GM12878 (cell line): Measurements from ENCODE around the gene PCNX1. TPM values are rescaled to one million over a fixed set of nuclear protein-coding genes. Genes with fewer than 3 reads are reported as not detected.

Source experiments
- ATAC-seq: fragments of 200-7000 bp; cut with Tn5 transposase; 3 replicates; pipeline ENCODE4 v1.9.1; 2020; ENCODE audit warnings: mild to moderate bottlenecking, moderate library complexity
- BruUV-seq: library from RNA; stranded (reverse); fragments of 400-500 nt; replicated peaks from 2 replicates; lab custom pipeline; 2021; lab: Mats Ljungman, UMichigan
- CTCF ChIA-PET: fragments of 300-600 bp; sonication (Branson Sonifier 250); formaldehyde crosslinking; extraction: SDS; loops from one replicate; lab custom pipeline; 2021; ENCODE audit warnings: inconsistent platforms; lab: Yijun Ruan, JAX
- POLR2A ChIA-PET: fragments of 350-600 bp; formaldehyde crosslinking; extraction: SDS; loops from one replicate; lab custom pipeline; 2021; ENCODE audit warnings: inconsistent platforms; lab: Charles Lee
- RAD21 ChIA-PET: fragments of 300-600 bp; sonication (Branson Sonifier 250); formaldehyde crosslinking; loops from one replicate; lab custom pipeline; 2023; ENCODE audit warnings: antibody characterized with exemption; ENCODE audit not compliant: unreplicated experiment; lab: Charles Lee
- SMC1A ChIA-PET: fragments of 300-600 bp; sonication (Branson Sonifier 250); formaldehyde crosslinking; loops from one replicate; lab custom pipeline; 2023; ENCODE audit not compliant: unreplicated experiment, uncharacterized antibody; lab: Charles Lee
- DNase-seq: peaks from one replicate; pipeline ENCODE4 v3.0.0-alpha.2; 2011; ENCODE audit warnings: low read depth, low spot score
- FAIRE-seq: peaks from 3 replicates; lab custom pipeline; 2011; peaks lifted over from hg19 to GRCh38; lab: Jason Lieb, UNC
- H2AFZ ChIP-seq: 2 replicates; pipeline ENCODE4 v1.6.0; 2011; ENCODE audit warnings: low read depth, low read length, control low read depth; ENCODE audit not compliant: control insufficient read depth
- H3K27ac ChIP-seq: 2 replicates; pipeline ENCODE4 v1.5.1; 2011; ENCODE audit warnings: control low read depth; ENCODE audit not compliant: control insufficient read depth, insufficient read depth
- H3K27me3 ChIP-seq, 2 experiments: replicated peaks in 1 of 2; 2 replicates each; pipeline versions ENCODE4 v1.6.0 to v1.6.1; 2011; ENCODE audit warnings: low read length in 1 of 2; ENCODE audit not compliant: control insufficient read depth in 2 of 2, insufficient read depth in 2 of 2
- H3K36me3 ChIP-seq, 2 experiments: 2 replicates each; pipeline ENCODE4 v1.5.1; 2011; ENCODE audit warnings: low read length in 1 of 2; ENCODE audit not compliant: control insufficient read depth in 2 of 2, insufficient read depth in 2 of 2
- H3K4me1 ChIP-seq: 2 replicates; pipeline ENCODE4 v1.6.1; 2011; ENCODE audit warnings: mild to moderate bottlenecking, low read length, moderate library complexity, mixed read lengths; ENCODE audit not compliant: control insufficient read depth, insufficient read depth
- H3K4me2 ChIP-seq: 2 replicates; pipeline ENCODE4 v1.6.0; 2011; ENCODE audit warnings: control low read depth; ENCODE audit not compliant: control insufficient read depth, insufficient read depth
- H3K4me3 ChIP-seq: fragments of 200-600 bp; sonication (generic); 2 replicates; pipeline ENCODE4 v1.5.1; 2016
- H3K79me2 ChIP-seq: 2 replicates; pipeline ENCODE4 v1.6.0; 2011; ENCODE audit warnings: low read length; ENCODE audit not compliant: control insufficient read depth, insufficient read depth
- H3K9ac ChIP-seq: 2 replicates; pipeline ENCODE4 v1.8.0; 2011; ENCODE audit warnings: low read length, control low read depth, mixed read lengths; ENCODE audit not compliant: control insufficient read depth, insufficient read depth
- H3K9me3 ChIP-seq: replicated peaks from 3 replicates; pipeline ENCODE4 v1.5.1; 2011; ENCODE audit warnings: mild to moderate bottlenecking, low read length; ENCODE audit not compliant: control insufficient read depth, insufficient read depth
- H4K20me1 ChIP-seq: 2 replicates; pipeline ENCODE4 v1.6.0; 2011; ENCODE audit not compliant: control insufficient read depth, insufficient read depth
- CREB1 ChIP-seq: IDR thresholded peaks from 2 replicates; pipeline ENCODE4 v1.6.1; 2012; ENCODE audit warnings: low read depth, mild to moderate bottlenecking, inconsistent platforms
- CREM ChIP-seq: IDR thresholded peaks from 2 replicates; pipeline ENCODE4 v1.6.1; 2014; ENCODE audit warnings: antibody characterized with exemption, low read depth
- EZH2 ChIP-seq: IDR thresholded peaks from 2 replicates; pipeline ENCODE4 v1.6.1; 2012; ENCODE audit warnings: low read depth, mild to moderate bottlenecking, control low read depth, inconsistent platforms, low read length, borderline replicate concordance; ENCODE audit not compliant: control insufficient read depth
- FOXM1 ChIP-seq: IDR thresholded peaks from 2 replicates; pipeline ENCODE4 v1.6.1; 2012; ENCODE audit warnings: low read depth, mild to moderate bottlenecking, inconsistent platforms, low read length, moderate library complexity
- HSF1 ChIP-seq: fragments of 150-350 bp; IDR thresholded peaks from 2 replicates; pipeline ENCODE4 v1.6.1; 2014; ENCODE audit warnings: mild to moderate bottlenecking, low read depth, low read length
- MEF2A ChIP-seq: IDR thresholded peaks from 2 replicates; pipeline ENCODE4 v1.6.1; 2011; ENCODE audit warnings: low read depth, mild to moderate bottlenecking, low read length, moderate library complexity; ENCODE audit not compliant: insufficient read depth
- MEF2B ChIP-seq: fragments of 450-650 bp; IDR thresholded peaks from 2 replicates; pipeline ENCODE4 v1.6.1; 2018; ENCODE audit warnings: mild to moderate bottlenecking, moderate library complexity; ENCODE audit not compliant: partially characterized antibody, poor library complexity, severe bottlenecking
- NFYB ChIP-seq: IDR thresholded peaks from 2 replicates; pipeline ENCODE4 v1.6.1; 2011; ENCODE audit warnings: low read depth, mild to moderate bottlenecking, low read length, improper control_type of control experiment, moderate library complexity; ENCODE audit not compliant: insufficient read depth
- SREBF1 ChIP-seq: IDR thresholded peaks from 2 replicates; pipeline ENCODE4 v1.6.1; 2012; ENCODE audit warnings: mild to moderate bottlenecking, low read length
- SRF ChIP-seq, 2 experiments: IDR thresholded peaks; 2 replicates each; pipeline ENCODE4 v1.6.1; 2011; ENCODE audit warnings: low read depth in 2 of 2, low read length in 2 of 2, mild to moderate bottlenecking in 1 of 2, moderate library complexity in 1 of 2
- TBL1XR1 ChIP-seq: IDR thresholded peaks from 2 replicates; pipeline ENCODE4 v1.6.1; 2012; ENCODE audit warnings: low read depth, low read length, improper control_type of control experiment
- ZNF622 ChIP-seq: fragments of 450-650 bp; IDR thresholded peaks from 2 replicates; pipeline ENCODE4 v1.6.1; 2017; ENCODE audit warnings: mild to moderate bottlenecking, inconsistent platforms
- WGBS: methylation state at CpG from one replicate; pipeline ENCODE4 v1.1.6; 2016; ENCODE audit warnings: low lambda C conversion rate; ENCODE audit not compliant: insufficient replicate concordance, insufficient coverage; ENCODE audit errors: missing lambda C conversion rate; 5-methylcytosine and 5-hydroxymethylcytosine counted together
- in situ Hi-C: fragments of 300-500 bp; cut with MboI; formaldehyde crosslinking; loops from 9 replicates; pipeline ENCODE4 v1.14.3; 2018; ENCODE audit warnings: mixed read lengths
- intact Hi-C: fragments of 100-400 bp; cut with micrococcal nuclease; formaldehyde crosslinking; loops from one replicate; pipeline ENCODE4 v1.14.2; 2022; ENCODE audit not compliant: unreplicated experiment
- polyA plus RNA-seq, 11 experiments: library from polyadenylated mRNA; depleted of rRNA in 4 of 11; unstranded in 6 of 11; stranded (reverse) in 5 of 11; fragments of >200 nt; fragmentation: Nextera tagmentation in 4 of 11; fragmentation: Illumina TruSeq in 1 of 11; extraction: Ambion mirVana in 4 of 11; extraction: Trizol in 1 of 11; gene quantifications; 1 replicate in 1 of 11; 2 replicates in 10 of 11; pipeline versions ENCODE4 v1.2.1 to v1.2.3, GENCODE V29; 2011 to 2016; ENCODE audit warnings: inconsistent platforms in 2 of 11, missing spikeins in 2 of 11, low read depth in 1 of 11
- total RNA-seq, 4 experiments: library from RNA; depleted of rRNA in 3 of 4; stranded (reverse); fragments of >200 nt in 3 of 4; fragmentation: Illumina TruSeq in 1 of 4; extraction: Trizol in 1 of 4; gene quantifications; 2 replicates each; pipeline versions ENCODE4 v1.2.1 to v1.2.3, GENCODE V29; 2013 to 2021
- TF ChIP-seq, protein P1 (sequence below): fragments of 150-350 bp; IDR thresholded peaks from 2 replicates; pipeline ENCODE4 v1.6.1; 2016; ENCODE audit warnings: low read depth, low read length

PCNX1 gene
- total and polyA plus RNA-seq, 10 of the 15 experiments (the other 5 are each of a cell fraction or from before 2014, with no cell fraction given), result 4.6 to 53.9 (median 20.5) TPM

DNA sequence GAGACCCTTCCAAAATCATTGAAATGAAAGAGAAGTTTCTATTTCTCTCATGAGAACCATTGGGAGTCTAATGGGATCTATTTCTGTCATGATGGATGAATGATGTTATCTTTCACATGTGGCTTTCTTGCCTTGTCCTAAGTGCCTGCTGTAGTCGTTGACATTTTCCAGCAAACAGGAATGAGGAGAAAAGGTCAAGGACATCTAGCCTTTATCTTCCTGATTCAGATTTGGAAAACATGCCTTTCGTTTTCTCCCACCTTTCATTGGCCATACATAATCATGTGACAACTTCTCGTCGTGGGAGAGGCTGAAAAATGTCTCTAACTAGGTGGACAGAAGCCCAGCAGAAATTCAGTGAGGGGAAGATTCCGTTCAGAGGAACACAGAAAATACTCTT lies 94.5 kb downstream of the PCNX1 start:
- H3K27ac ChIP-seq, result no peak overlapping the region
- ChIA-PET RAD21 (no interaction called here), POLR2A (no interaction called here), CTCF (interaction anchor here (1.1 kb wide), 1 partner anchor 29 kb away, joined by 3 read pairs; no protein-coding TSS in a partner anchor), SMC1A (no interaction called here)
- no peaks in the 10 kb centered on the region for H3K27me3 ChIP-seq
- in situ Hi-C loops, result no loop called here
- ATAC-seq, result no peak
- H3K4me3 ChIP-seq, result no peak overlapping the region
- H2AFZ ChIP-seq, result no peak overlapping the region
- WGBS, result 93% methylated on average over 5 of the region's 5 CpGs
- no peaks in the 10 kb centered on the region for H3K9me3 ChIP-seq
- no peak for FAIRE-seq
- no peak overlapping the region for H3K4me2 ChIP-seq
- DNase-seq, result no peak
- no peak overlapping the region for H3K9ac ChIP-seq
- no peaks in the 10 kb centered on the region for H3K79me2 ChIP-seq
- TF ChIP-seq NFYB (peak; percentile 49; the same call in 1 of the 2 replicates), ZNF622 (no peak)
- BruUV-seq, result no TSS peak
- no peaks in the 10 kb centered on the region for H3K4me1 ChIP-seq
- no peaks in the 10 kb centered on the region for H3K36me3 ChIP-seq
- H4K20me1 ChIP-seq, result no peaks in the 10 kb centered on the region
- intact Hi-C loops, result no loop called here

- Histone ChIP-seq H2AFZ (no peak overlapping the region), H3K9ac (no peak overlapping the region), H3K36me3 (no peaks in the 10 kb centered on the region), H3K79me2 (no peaks in the 10 kb centered on the region), H3K27me3 (no peaks in the 10 kb centered on the region), H3K27ac (no peak overlapping the region), H3K4me2 (no peak overlapping the region), H3K4me3 (no peak overlapping the region), H4K20me1 (no peaks in the 10 kb centered on the region), H3K9me3 (no peaks in the 10 kb centered on the region), H3K4me1 (no peaks in the 10 kb centered on the region)
- FAIRE-seq, result no peak
- ATAC-seq, result no peak
- intact Hi-C loops, result no loop called here
- DNase-seq, result no peak
- in situ Hi-C loops, result no loop called here
- TF ChIP-seq TBL1XR1 (no peak), FOXM1 (no peak), CREB1 (no peak), MEF2B (no peak), MEF2A (no peak), HSF1 (no peak), SRF (IDR thresholded peaks at IDR 0.05; ENCODE audit: low read depth in 2 of 2, low read length in 2 of 2) (no peak), EZH2 (no peak), SREBF1 (no peak), CREM (no peak)
- TF ChIP-seq, protein P1, sequence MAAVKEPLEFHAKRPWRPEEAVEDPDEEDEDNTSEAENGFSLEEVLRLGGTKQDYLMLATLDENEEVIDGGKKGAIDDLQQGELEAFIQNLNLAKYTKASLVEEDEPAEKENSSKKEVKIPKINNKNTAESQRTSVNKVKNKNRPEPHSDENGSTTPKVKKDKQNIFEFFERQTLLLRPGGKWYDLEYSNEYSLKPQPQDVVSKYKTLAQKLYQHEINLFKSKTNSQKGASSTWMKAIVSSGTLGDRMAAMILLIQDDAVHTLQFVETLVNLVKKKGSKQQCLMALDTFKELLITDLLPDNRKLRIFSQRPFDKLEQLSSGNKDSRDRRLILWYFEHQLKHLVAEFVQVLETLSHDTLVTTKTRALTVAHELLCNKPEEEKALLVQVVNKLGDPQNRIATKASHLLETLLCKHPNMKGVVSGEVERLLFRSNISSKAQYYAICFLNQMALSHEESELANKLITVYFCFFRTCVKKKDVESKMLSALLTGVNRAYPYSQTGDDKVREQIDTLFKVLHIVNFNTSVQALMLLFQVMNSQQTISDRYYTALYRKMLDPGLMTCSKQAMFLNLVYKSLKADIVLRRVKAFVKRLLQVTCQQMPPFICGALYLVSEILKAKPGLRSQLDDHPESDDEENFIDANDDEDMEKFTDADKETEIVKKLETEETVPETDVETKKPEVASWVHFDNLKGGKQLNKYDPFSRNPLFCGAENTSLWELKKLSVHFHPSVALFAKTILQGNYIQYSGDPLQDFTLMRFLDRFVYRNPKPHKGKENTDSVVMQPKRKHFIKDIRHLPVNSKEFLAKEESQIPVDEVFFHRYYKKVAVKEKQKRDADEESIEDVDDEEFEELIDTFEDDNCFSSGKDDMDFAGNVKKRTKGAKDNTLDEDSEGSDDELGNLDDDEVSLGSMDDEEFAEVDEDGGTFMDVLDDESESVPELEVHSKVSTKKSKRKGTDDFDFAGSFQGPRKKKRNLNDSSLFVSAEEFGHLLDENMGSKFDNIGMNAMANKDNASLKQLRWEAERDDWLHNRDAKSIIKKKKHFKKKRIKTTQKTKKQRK, result no peak
- 95% methylated on average over 13 of the region's 13 CpGs for WGBS
- ChIA-PET SMC1A (interaction anchor here (1.0 kb wide), 1 partner anchor 10 kb away, joined by 3 read pairs; no protein-coding TSS in a partner anchor), POLR2A (no interaction called here), RAD21 (no interaction called here), CTCF (no interaction called here)
- BruUV-seq, result no TSS peak
Measured at GRCh38 chr14:71003156-71003555, 95.9 kb downstream of the PCNX1 start.
